ENCODE results near the gene ASAH2B.
"Not testable (repeated sequence)": the region's sequence is repeated elsewhere in the genome, so short reads cannot be mapped to it uniquely, and the experiment has no call there.

The ASAH2B gene

GRCh38 chr10:50739618-50740292 is at the start of gene ASAH2B:
TSS of gene ASAH2B (plus strand) at chr10:50739936. CDS start at chr10:50745131, 5,195 bp downstream.
- DNase-seq: peak; percentile 84

DNA sequence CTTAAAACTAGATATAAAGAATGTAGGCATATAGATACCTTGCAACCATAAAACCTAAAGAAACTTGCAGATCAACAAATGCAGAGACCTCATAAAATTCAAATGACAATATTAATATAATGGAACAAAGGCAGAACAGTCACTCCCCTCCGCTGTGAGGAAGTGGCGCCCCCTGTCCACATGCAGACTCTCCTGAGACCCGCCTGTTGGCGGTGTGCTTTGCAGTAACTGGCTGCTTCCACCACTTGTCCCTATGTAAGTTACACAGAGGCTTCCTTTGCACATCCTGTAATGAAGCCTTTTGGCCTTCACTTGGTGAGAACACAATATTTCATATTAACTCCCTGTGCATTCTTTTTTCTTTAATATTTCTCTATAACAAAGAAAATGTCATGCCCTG is 41.9 kb upstream of the ASAH2B start:
- DNase-seq: not testable (repeated sequence)

- not testable (repeated sequence) for DNase-seq
These were observed 37.8 kb upstream of the ASAH2B start for GRCh38 chr10:50701947-50702346.

DNA sequence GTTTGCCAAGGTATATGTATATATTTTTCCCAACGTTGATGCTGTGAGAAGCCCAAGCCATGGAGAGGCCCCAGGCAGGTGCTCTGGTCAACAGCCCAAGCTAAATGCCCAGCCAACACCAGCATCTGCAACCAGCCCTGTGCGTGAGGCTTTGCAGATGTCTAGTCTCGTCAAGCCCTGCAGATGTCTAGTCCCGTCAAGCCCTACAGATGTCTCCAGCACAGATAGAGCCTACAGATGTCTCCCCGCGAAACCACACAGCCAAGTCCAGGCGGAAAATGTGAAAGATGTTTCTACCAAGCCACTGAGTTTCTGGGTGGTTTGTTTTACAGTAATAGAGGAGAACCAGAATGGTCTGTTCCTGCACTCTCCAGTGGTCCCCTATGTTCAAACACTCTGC is 36.7 kb upstream of the ASAH2B start:
- not testable (repeated sequence) for DNase-seq

- not testable (repeated sequence) for DNase-seq
These were observed 35.2 kb upstream of the ASAH2B start for GRCh38 chr10:50704436-50705079.

DNA sequence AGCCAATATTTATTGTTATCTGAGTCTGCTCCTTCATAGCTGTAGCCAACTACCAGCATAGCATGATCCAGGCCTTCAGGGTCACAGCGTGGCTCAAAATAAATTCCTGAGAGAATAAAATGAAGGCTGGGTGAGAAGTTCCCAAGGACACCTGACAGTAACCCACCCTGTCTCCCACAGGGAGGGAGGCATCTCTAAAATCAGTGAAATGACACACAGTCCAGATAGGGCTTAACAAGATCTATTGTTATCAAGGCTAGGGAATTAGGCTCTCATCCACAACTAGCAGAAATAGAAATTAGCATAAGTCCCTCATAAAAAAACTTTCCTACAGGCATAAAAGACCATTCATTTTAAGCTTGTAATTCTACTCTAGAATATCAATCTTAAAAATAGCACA is 33.7 kb upstream of the ASAH2B start:
- not testable (repeated sequence) for DNase-seq

- DNase-seq: not testable (repeated sequence)
These were observed 29.5 kb upstream of the ASAH2B start for GRCh38 chr10:50710241-50710640.

DNA sequence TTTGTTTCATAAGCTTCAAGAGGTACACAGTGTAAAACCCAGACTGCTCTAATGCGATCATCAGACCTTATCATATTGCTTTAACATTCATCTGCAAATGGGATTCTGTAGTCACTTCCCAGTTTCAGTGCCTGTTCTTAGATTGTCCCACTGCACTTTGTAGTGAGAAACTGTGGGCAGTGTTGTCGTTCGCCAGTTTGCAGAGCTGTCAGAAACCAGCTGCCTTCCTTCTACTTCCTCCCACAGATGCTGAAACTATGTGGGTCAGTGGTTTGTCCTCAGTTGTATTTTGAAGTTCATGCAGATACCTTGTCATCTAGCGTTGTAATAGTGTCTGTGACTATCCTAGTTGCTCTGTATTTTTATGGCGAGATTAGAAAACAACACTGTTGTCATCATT is 15.9 kb upstream of the ASAH2B start:
- DNase-seq: peak; percentile 8

GRCh38 chr10:50728112-50728511 is 11.6 kb upstream of the ASAH2B start:
- DNase-seq: not testable (repeated sequence)

DNA sequence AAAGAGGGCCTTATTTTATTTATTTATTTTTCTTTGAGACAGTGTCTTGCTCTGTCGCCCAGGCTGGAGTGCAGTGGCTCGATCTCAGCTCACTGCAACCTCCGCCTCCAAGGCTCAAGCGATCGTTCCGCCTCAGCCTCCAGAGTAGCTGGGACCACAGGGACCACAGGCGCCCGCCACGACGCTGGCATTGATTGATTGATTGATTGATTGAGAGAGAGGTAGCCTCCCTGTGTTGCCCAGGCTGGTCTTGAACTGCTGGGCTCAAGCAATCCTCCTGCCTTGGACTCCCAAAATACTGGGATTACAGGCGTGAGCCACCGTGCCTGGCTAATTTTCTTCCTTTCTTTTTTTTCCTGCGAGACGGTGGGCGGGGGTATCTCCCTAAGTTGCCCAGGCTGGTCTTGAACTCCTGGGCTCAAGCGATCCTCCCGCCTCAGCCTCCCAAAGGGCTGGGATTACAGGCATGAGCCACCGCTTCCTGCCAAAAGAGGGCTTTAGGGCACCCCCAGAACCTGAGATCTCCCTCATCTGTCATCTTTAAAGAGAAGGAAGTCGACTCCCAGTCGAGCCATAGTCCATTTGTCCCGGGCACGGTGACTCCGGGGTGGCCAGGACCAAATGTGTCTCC is 634 bp upstream of the ASAH2B start:
- DNase-seq: not testable (repeated sequence)

DNA sequence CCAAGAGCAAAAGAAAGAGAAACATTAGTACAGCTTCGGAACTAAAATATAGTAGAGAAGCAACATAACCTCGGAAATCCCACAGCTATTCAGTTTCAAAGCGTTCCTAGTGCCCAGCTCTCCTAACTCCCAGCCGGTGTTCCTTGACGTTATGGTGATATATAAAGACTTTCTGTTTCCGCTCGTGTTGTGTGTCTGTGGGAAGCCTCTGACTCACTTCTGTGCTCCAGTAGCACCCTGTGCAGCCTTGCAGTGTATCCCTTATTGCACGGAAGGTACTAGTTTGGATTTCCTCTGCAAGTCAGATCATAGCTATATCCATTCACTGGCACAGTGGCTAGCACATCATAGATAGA is 535 bp downstream of the ASAH2B start:
- peak; percentile 3 for DNase-seq

DNA sequence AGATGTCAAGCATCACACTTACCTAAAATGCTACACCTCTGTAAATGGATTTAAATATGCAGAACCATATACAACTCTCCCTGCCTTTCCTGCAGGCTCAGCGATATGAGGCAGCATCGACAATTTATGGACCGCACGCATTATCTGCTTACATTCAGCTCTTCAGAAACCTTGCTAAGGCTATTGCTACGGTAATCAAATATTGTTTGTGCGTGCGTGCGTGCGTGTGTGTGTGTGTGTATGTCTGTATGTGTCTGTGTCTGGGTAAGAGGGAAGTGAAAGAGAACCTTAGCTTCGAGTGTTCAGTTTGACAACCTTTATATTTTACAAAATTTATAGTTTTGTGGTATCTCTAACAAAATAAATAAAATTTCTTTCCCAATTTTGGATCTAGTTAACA is 3.1 kb downstream of the ASAH2B start:
- DNase-seq: not testable (repeated sequence)

DNA sequence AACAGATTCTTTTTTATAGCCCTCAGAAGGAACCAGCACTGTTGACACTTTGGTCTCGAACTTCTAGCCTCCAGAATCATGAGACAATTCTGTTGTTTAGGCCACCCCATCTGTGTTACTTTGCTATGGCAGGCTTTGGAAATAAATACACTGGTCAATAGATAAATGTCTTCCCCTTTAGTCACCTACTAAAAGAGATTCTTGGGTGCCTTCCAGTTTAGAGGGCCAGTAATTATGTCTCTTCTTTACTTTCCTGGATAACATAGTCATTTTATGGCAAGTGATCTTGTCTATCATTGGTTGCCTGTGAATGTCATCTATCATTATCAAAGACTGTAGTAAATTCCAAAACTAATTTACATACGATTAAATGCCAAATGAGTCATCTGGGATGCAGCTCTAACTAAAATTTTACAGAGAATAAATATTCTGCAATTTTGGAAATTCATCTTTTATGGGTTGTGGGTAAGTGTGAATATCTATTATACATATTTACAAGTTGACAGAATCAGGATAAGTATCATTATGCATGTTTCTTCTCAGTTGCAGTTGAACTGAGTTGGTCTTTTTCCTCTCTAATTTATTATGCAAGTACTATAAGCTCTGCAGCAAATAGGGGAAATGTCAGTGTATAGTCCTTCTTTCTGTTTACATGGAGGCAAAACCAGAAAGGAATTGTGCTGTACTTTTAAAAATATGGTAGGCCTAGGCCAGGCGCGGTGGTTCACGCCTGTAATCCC is 27.2 kb downstream of the ASAH2B start:
- not testable (repeated sequence) for DNase-seq

- DNase-seq: not testable (repeated sequence)
These were observed 32.3 kb downstream of the ASAH2B start for GRCh38 chr10:50772042-50772441.

DNA sequence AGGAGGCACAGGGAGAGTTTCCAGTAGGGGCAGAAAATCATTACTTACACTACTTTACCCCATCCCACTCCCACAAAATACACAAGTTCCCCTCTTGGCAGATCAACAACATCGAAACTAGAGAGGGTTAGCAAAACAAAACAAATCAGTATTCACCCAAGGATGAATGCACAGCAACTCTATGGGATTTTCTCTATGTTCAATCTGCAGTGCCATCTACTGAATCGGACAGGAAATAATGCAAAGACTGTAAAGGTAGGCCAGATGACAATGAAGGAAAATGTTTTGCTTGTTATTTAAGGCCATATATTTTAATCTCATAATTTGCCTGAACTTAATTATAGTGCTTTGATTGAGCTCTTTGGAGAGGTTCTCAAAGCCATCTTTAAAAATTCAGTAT is 35.1 kb downstream of the ASAH2B start:
- DNase-seq: not testable (repeated sequence)

DNA sequence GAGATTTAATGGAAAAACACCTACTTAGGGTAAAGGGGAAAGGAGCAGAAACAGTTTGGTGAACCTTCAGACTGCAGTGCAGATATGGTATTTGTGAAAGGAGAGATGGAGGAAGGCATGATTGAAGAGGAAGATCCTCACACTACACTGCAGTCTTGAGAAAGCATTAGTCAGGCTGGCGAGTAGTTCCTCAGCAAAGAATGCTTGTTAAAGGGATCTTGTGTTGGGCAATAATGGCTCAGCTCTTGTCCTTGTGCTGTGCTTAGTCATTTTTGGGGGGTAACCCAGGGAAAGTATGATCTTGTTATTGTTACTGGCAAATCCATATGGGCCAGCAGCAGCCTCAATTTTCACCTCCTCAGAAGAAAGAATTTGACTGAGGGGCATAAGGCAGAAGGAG is 40.3 kb downstream of the ASAH2B start:
- DNase-seq: not testable (repeated sequence)

GRCh38 chr10:50782017-50782416 is 42.3 kb downstream of the ASAH2B start:
- DNase-seq: not testable (repeated sequence)

GRCh38 chr10:50787962-50788361 is 48.2 kb downstream of the ASAH2B start:
- not testable (repeated sequence) for DNase-seq

DNA sequence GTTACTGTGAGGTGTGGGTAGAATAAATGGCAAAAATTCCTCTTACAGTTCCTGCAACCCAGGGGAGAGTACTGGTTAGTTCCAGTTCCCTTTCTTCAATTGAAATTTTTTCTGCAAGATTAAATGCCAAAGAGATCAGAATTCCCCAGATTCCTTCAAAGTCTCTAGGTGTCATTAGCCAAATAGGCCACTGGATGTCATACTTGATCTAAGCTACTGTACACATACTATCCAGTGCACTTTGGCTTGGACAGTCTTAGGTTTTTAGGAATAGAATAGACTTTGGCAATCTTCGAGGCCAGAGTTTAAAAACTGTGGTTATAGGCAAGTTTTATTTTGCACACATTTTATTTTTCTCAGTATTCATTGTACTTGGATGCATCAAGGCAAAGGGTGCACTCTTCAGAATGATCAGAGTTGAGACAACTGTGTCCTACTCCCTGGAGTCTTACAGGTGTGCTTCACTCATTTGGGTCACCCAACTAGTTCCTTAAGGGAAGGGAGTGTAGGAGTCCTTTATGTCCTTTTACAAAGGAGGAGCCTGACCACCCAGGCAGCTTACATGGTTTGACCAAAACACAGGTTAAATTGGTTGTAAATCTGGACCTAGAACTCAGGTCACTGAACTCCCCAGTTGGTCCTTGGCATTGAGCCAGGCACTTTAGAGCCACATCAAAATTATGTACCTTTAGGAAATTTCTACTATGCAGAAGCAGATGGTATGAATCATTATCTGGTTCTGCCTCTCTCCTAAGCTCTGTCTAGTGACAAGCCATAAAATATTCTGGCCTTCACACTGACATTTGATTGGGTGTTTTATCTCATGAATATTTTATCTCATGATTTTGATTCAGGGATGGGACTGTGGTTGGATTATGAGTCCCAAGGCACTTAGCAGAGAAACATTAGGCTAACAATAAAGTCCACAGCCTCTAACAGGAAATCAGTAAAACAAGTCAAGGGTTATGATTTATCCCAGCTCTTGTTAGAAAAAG is 49.5 kb downstream of the ASAH2B start:
- DNase-seq: no peak

GRCh38 chr10:50794490-50794889 is 54.8 kb downstream of the ASAH2B start:
- DNase-seq: no peak

DNA sequence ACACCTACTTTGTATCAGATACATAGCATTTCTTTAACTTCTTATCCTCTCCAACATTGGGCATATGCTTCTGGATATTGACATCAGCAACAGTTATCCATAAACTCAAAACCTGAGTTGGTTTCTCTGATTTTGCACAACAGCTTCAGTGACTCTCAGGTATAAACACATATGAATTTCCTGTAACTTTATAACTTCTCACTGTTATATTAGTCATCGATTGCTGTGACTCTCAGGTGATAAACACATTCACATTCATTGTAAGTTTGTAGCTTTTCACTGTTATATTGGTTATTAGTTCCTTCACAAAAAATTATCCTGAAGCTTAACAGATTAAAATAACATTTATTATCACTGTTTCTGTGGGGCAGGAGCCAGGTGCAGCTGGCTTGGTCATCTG is 57.0 kb downstream of the ASAH2B start:
- DNase-seq: no peak

- DNase-seq: no peak
These were observed 58.6 kb downstream of the ASAH2B start for GRCh38 chr10:50798297-50798696.

Data from RPMI8226 (cell line).